Right ventricle myocardium inferior (tissue), 1 donor: ENCODE data around the gene MFN2. TPM values are rescaled to one million over a fixed set of nuclear protein-coding genes. Genes with fewer than 3 reads are reported as not detected.
A peak's percentile ranks its signal among the peaks of the same experiment; 100 is the strongest.
"Not testable (repeated sequence)": the region's sequence is repeated elsewhere in the genome, so short reads cannot be mapped to it uniquely, and the experiment has no call there.

Experiments used
- ATAC-seq: fragments of 200-7000 bp; cut with Tn5 transposase; one replicate; pipeline ENCODE4 v1.9.1; 2020; ENCODE audit warnings: mild to moderate bottlenecking, moderate library complexity
- DNase-seq: peaks from one replicate; pipeline ENCODE4 v3.0.0; 2021; ENCODE audit errors: missing footprints
- intact Hi-C: fragments of 100-400 bp; cut with DNase I; formaldehyde crosslinking; loops from one replicate; pipeline ENCODE4 v1.11.0; 2022
- total RNA-seq: library from RNA; stranded (reverse); fragmentation: NEBNext Ultra II Directional; extraction: Animal tissue kit (Norgen Biotek cat#: 25700); gene quantifications from one replicate; pipeline ENCODE4 v1.2.1, GENCODE V29; 2021
- donor health status: DM: no; HTN: yes; CAD: no; lungs with severe emphysema.

Gene MFN2
- total RNA-seq, 1 donor from 2014 or later = 697 TPM

DNA sequence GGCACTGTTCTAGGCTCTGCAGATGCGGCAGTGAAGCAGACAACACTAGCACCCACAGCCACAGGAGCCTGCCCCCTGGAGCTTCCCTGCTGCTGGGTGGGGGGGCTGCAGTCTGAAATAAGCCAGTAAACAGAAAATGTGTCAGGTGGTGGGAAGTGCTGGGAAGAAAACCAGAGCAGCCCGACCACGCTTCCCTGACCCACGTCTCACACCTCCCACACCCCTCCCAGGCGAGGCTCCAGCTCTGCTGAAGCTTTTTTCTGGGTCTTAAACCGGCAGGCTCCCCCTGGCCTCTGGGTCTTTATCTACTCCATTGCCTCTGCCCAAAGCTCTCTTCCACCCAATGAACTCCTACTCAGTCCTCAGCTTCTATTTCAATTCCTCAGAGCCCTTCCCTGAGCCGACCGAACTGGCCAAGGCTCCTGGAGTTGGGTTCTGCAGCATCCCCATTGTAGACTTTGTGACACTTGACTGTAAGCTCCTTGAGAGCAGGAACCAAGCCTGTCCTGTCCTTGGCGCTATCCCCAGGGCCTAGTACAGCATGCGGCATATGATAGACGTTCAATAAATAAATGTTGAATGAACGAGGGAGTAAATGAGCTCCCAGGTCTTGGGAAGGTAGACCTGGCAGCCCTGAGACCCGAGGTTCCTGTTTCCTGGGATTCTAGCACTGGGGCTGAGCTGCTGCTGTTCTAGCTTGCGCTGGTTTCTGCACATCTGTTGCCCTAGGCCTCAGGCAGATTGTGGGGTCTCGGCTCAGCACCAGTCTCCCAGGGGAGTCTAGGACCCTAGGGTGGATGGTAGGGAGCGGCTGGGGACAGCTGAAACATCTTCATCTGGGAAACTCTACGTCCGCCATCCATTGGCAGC lies 57.5 kb downstream of the MFN2 start:
- no peak for DNase-seq
- no peak for ATAC-seq
- intact Hi-C loops = loop anchor here (10.0 kb wide), 1 partner anchor 203 kb away; no protein-coding TSS in a partner anchor

GRCh38 chr1:12038356-12039163 lies 58.3 kb downstream of the MFN2 start:
- DNase-seq (no peak), ATAC-seq (no peak)
- intact Hi-C loops = loop anchor here (10.0 kb wide), 1 partner anchor 204 kb away; no protein-coding TSS in a partner anchor

DNA sequence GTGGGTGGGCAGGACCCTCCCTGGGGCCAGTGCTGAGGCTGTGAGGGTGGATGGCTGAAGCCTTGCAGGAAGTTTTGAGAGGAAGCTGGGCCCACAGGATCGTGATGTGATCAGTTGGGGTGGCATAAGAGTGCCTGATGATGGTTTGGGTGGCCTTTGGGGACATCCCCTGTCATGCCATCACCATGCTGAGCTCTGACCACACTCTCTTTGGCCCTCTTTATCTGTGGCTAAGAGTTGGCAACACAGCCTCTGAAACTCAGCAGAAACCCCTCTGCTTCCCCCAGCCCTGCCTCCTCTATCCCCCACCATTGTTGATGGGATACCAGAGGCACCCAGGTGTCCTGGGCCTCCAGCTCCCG lies 58.9 kb downstream of the MFN2 start:
- DNase-seq (no peak), ATAC-seq (no peak)
- intact Hi-C loops = loop anchor here (10.0 kb wide), 1 partner anchor 204 kb away; no protein-coding TSS in a partner anchor

DNA sequence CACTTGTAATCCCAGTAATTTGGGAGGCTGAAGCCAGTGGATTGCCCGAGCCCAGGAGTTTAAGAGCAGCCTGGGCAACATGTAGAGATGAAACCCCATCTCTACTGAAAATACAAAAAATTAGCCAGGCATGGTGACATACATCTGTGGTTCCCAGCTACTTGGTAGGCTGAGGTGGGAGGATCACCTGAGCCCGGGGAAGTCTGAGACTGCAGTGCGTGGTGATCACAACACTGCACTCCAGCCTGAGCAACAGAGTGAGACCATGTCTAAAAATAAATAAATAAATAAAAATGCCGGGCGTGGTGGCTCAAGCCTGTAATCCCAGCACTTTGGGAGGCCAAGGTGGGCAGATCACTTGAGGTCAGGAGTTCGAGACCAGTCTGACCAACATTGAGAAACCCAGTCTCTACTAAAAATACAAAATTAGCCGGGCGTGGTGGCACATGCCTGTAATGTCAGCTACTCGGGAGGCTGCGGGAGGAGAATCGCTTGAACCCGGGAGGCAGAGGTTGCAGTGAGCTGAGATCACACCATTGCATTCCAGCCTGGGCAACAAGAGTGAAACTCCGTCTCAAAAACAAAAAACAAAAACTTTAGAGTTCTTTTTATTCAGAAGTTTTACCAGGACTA lies 59.7 kb downstream of the MFN2 start:
- not testable (repeated sequence) for ATAC-seq
- intact Hi-C loops = loop anchor here (10.0 kb wide), 1 partner anchor 205 kb away; no protein-coding TSS in a partner anchor

GRCh38 chr1:12040457-12041051 lies 60.3 kb downstream of the MFN2 start:
- intact Hi-C loops = no loop called here
- DNase-seq (no peak), ATAC-seq (no peak)

More for the DNA sequence above, 59.7 kb downstream of the MFN2 start:
- not testable (repeated sequence) for DNase-seq

- ATAC-seq, DNase-seq: not testable (repeated sequence)
Observed at GRCh38 chr1:12044187-12044877, 64.1 kb downstream of the MFN2 start.

GRCh38 chr1:12046749-12047119 lies 66.5 kb downstream of the MFN2 start:
- DNase-seq = no peak
- no peak for ATAC-seq
- intact Hi-C loops = no loop called here

More at GRCh38 chr1:12044187-12044877, 64.1 kb downstream of the MFN2 start:
- intact Hi-C loops = not testable (repeated sequence)

DNA sequence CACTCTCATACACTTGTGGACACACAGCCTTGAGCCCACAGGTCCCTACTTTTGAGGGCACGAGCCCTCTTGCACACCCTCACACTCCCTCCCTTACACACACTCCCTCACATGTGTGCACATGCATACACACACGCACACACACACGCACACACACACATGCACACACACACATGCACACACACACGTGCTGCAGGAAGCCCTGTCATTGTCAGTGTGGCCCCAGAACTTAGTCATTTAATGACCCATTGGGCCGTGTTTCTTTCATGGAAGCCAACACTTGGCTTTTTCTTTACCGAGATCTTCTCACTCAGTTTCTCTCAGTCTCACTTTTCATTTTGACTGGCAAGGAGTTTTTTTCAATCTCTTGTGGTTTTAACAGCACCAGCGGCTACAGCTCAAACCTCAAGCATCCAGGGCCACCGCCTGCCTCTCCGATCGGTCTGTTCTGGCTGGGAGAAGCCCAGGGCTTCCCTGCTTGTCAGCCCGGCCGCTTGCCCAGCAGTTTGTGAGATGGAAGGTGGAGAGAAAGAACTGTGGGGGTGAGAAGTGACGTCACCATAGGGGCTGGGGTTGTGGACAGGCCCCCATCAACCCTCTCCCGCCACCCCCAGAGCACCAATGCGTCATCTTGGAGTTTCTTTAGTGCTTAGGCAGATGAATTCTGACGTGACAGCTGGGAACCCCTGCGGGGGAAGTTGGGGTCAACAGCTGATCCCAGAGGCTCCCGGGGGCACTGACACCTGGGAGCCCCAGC lies 67.1 kb downstream of the MFN2 start:
- DNase-seq = no peak
- intact Hi-C loops = no loop called here
- ATAC-seq = no peak

- no peak for DNase-seq
- intact Hi-C loops = no loop called here
- no peak for ATAC-seq
Observed at GRCh38 chr1:12048372-12048771, 68.1 kb downstream of the MFN2 start.

GRCh38 chr1:12049616-12050015 lies 69.4 kb downstream of the MFN2 start:
- no peak for ATAC-seq
- intact Hi-C loops = no loop called here
- DNase-seq = no peak

DNA sequence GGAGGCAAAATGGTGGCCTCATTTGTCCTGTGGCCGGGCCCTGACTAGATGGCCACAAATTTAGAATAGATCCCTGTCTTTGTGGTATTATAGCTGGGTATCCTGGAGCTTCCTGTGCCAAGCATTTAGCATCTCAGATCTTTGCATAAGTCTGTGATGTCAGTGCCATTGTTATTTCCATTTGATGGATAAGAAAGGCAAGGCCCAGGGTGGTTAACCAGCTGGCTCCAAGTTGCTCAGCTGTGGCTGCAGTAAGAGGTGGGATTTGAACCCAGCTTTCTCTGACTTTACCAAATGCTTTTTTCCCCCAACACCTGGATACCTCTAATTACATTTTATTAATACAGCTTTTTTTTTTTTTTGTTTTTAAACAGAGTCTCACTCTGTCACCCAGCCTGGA lies 71.1 kb downstream of the MFN2 start:
- intact Hi-C loops = no loop called here
- ATAC-seq (no peak), DNase-seq (no peak)

- ATAC-seq (peak; percentile 86), DNase-seq (peak; percentile 73)
- intact Hi-C loops = no loop called here
Observed at GRCh38 chr1:12052008-12052573, 71.8 kb downstream of the MFN2 start.

- peak; percentile 75 for ATAC-seq
- intact Hi-C loops = no loop called here
- peak; percentile 74 for DNase-seq
Observed at GRCh38 chr1:12052997-12053686, 72.9 kb downstream of the MFN2 start.

DNA sequence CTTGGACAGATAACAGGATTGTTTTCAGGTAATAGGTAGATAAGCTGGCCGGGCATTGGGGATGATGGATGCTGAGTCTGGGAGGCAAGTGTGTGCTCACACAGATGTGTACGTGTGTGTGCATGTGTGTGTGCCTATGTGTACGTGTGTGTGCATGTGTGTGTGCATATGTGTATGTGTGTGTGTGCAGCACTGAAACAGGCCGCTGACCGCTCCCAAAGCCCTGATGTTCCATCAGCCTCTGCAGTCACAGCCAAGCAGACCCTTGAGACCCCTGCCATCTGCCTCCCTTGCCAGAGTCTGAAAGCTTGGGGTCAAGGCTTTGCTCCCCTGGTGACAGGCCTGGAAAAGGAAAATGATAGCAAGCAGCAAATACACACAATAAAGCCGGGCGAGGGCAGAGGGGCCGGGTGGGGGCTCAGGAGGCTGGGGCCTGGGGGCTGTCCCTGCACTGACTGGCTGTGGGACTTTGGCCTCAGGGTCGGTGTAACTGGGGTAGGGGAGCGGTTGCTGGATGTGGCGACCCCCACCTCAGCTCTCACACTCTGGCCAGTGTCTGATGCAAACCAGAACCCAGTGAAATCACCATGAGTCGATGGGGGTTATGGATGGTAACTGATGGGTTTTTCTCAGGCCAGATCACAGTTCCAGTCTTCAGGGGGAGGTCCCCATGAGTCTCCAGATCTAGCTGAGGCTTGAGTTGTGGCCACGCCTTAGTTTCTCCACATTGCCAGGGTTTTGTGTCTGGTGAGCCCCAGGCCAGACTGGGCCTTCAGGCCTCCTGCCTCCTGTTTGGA lies 73.7 kb downstream of the MFN2 start:
- DNase-seq = no peak
- intact Hi-C loops = no loop called here
- no peak for ATAC-seq

GRCh38 chr1:12055259-12055658 lies 75.0 kb downstream of the MFN2 start:
- no peak for ATAC-seq

DNA sequence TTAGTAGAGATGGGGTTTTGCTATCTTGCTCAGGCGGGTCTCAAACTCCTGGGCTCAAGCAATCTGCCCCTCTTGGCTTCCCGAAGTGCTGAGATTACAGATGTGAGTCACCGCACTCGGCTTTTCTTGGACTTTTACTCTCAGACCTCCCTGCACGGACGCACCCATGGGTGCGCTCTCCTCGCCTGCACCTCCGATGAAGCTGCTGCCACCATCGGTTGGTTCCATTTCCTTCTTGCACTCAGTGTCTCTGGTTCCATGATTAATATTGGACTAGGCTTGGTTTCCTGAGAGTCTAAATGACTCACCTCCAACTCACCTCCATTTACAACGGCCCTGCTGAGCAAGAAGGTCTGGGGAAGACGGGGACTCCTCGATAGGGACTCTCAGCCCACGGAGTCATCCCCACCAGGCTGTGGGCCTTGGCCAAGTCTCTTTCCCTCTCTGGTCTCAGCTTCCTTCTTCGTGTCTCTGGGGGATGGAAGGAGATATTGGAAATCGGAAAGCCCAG lies 76.1 kb downstream of the MFN2 start:
- DNase-seq (no peak), ATAC-seq (no peak)
- intact Hi-C loops = no loop called here

More at GRCh38 chr1:12055259-12055658, 75.0 kb downstream of the MFN2 start:
- intact Hi-C loops = no loop called here
- DNase-seq = no peak
